Spleen (tissue), 7 donors: ENCODE results near the gene WDR82.

Source experiments
- POLR2A ChIP-seq, 3 donors: fragments of 450-650 bp; IDR thresholded peaks; one replicate each; pipeline ENCODE4 v1.5.1; 2017; ENCODE audit warnings: antibody characterized with exemption in 3 of 3, mild to moderate bottlenecking in 1 of 3
- POLR2AphosphoS5 ChIP-seq, 3 donors: sonication (generic); formaldehyde crosslinking; IDR thresholded peaks; one replicate each; pipeline ENCODE4 v1.5.1; 2017; ENCODE audit warnings: antibody characterized with exemption in 3 of 3
- TF ChIP-seq, protein P1 (sequence below), 11 experiments: fragments of 200-600 bp in 7 of 11; fragments of 450-650 bp in 4 of 11; sonication (generic) in 4 of 11; IDR thresholded peaks in 8 of 11; conservative IDR thresholded peaks in 3 of 11; 1 replicate in 7 of 11; 2 replicates in 4 of 11; pipeline versions ENCODE4 v1.4.0 to v1.8.0; 2016 to 2021; ENCODE audit warnings: antibody characterized with exemption in 11 of 11, inconsistent platforms in 4 of 11, mild to moderate bottlenecking in 1 of 11
- donor health status: DM: no; HTN: no; CAD: no; lungs with moderate emphysema.
- donor health status: DM: no; HTN: no; CAD: no.
- donor health status: DM: no; HTN: no; CAD: no.

DNA sequence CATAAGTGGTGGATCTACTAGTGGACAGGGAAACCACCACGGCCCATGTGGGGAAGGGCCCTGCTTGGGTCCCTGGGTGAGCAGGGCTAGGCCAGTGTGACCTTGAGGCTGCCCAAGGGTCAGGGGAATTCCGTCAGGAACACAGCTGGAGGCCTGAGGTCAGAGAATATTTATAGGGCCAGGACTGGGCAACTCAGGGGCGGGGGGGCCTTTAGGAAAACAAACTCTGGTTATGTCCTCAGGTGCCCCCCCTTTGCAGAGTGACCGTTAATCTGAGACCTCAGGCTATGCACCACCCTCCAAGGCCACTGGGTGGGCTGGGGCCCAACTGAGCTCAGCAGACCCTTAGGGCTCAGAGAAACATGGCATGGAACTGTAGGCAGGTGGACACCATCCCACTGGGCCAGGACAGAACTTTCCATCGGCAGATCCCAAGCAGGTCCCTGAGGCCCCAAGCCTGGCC is 42.0 kb downstream of the WDR82 start:
- TF ChIP-seq, protein P1, sequence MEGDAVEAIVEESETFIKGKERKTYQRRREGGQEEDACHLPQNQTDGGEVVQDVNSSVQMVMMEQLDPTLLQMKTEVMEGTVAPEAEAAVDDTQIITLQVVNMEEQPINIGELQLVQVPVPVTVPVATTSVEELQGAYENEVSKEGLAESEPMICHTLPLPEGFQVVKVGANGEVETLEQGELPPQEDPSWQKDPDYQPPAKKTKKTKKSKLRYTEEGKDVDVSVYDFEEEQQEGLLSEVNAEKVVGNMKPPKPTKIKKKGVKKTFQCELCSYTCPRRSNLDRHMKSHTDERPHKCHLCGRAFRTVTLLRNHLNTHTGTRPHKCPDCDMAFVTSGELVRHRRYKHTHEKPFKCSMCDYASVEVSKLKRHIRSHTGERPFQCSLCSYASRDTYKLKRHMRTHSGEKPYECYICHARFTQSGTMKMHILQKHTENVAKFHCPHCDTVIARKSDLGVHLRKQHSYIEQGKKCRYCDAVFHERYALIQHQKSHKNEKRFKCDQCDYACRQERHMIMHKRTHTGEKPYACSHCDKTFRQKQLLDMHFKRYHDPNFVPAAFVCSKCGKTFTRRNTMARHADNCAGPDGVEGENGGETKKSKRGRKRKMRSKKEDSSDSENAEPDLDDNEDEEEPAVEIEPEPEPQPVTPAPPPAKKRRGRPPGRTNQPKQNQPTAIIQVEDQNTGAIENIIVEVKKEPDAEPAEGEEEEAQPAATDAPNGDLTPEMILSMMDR (IDR thresholded peaks at IDR 0.05 in 8 of 11, conservative IDR thresholded peaks at IDR 0.05 in 3 of 11), result no peak
- no peak for TF ChIP-seq POLR2AphosphoS5 (IDR thresholded peaks at IDR 0.05)
- no peak for TF ChIP-seq POLR2A (IDR thresholded peaks at IDR 0.05)
